ENCODE measurements around the gene KRT86.

- TF ChIP-seq, protein P1, sequence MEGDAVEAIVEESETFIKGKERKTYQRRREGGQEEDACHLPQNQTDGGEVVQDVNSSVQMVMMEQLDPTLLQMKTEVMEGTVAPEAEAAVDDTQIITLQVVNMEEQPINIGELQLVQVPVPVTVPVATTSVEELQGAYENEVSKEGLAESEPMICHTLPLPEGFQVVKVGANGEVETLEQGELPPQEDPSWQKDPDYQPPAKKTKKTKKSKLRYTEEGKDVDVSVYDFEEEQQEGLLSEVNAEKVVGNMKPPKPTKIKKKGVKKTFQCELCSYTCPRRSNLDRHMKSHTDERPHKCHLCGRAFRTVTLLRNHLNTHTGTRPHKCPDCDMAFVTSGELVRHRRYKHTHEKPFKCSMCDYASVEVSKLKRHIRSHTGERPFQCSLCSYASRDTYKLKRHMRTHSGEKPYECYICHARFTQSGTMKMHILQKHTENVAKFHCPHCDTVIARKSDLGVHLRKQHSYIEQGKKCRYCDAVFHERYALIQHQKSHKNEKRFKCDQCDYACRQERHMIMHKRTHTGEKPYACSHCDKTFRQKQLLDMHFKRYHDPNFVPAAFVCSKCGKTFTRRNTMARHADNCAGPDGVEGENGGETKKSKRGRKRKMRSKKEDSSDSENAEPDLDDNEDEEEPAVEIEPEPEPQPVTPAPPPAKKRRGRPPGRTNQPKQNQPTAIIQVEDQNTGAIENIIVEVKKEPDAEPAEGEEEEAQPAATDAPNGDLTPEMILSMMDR (IDR thresholded peaks at IDR 0.05; ENCODE audit: low read length): no peak
- no peak for TF ChIP-seq EZH2 (IDR thresholded peaks at IDR 0.05; ENCODE audit: borderline replicate concordance, low read length)
These were observed 80.7 kb downstream of the KRT86 start for GRCh38 chr12:52355176-52355575.

Data from OCI-LY1 (cell line).